Stimulated activated CD4-positive, alpha-beta T cell treated with anti-CD3 and anti-CD28 coated beads, Interleukin-12 subunit alpha, Interleukin-12 subunit beta, amount 100 ng/mL, for 48 hours (primary cell): ENCODE data around the gene MXD4.
A peak's percentile ranks its signal among the peaks of the same experiment; 100 is the strongest.

Experiments used
- DNase-seq, 3 donors: peaks; one replicate each; pipeline ENCODE4 v3.0.0-alpha.2; 2020; ENCODE audit warnings: low read depth in 2 of 3, low spot score in 1 of 3

MXD4 gene

DNA sequence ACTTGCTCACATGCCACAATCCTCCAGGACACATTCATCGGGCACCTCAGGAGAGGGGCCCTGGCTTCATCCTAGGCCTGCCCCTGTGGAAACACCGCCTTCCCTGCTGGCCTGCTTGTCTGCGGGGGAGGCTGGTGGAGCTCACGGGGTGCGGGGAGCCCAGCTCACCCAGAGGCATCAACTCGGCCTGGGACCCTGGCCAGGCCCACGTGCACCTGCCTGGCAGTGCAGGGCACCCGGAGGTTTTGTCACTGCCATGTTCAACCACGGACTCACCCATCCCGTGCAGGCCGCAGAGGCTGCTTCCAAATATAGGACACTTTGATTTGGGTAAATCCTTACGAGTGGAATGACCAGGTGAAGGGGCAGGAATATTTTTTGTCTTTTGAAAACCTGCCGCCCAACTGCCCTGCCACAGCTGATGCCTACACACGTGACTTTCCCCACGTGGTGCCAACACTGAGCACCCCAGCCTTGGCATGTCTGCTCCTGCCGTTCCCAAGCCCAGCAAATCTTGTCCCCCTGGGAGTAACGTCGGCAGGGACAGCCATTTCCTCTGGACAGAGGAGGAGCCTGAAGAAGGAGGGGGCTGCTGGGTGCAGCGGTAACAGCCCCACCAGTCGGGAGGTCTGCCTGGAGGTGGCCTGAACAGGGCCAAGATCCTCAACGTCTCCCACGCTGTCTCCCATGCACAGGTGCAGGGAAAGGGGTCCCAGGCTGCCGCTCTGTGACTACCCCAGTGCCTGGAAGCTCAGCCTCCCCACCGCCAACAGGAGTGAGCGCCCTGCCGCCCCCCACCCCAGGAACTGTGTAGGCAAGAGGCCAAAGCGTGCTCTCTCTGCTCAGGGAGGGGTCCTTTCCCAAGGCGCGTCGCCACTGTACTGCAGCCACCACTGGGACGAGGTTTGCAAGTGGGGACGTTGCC lies 8.5 kb downstream of the MXD4 start:
- no peak for DNase-seq

DNA sequence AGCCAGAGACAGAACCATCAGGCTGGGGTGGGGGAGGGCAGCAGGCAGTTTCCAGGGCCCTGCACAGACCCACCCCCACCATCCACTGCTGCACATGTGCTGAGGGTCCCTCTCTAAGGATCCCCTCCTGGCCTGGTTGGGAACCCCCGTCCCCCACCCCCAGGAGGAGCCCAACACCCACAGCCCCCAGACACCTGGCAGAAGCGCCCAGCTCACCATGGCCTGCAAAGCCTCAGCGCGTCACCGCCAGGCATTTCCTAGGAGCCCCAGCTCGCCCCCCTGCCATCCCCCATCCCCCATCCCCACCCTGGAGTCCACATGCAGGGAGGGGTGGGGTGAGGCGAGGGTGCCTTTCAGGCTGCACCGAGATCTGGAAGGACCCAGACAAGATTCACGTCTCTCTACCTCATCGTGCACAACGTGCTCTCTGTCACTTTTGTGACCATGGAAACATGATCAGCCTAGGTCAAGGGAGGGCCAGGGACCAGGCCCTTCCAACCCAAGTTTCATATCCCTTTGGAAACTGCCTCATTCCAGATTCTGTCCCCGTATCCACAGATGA lies 9.3 kb downstream of the MXD4 start:
- DNase-seq: no peak

DNA sequence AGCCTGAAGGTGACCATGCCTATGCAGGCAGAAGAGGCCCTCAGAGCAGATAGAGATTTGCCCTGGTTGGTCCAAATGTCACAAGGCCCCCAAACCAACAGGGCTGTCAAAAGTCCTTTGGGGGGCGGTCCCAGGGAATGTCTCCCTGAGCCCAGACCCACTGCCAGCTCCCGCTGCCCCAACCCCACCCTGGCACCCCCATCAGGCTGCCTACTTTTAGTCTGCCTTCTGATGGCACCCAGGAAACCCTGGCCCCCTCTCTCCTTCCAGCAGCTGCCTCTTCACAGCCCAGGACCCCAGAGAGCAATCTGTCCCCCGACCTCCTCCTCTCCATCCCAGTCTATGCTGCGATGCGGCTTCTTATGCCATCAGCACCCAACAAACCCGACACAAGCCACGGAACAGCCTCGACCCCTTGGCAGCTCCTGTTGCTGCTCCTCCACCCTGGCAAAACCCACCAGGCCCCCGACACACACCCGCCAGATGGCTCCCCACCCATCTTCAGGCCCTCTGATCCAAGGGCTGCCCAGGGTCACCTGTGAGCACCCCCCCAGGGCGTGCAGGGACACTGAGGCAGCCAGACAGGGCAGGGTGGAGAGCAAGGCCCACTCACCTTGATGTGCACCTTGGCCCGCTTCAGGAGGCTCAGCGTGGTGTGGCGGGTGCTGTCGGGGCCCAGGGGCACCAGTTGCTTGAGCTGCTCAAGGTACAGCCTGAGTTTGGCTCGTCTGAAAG lies 9.9 kb downstream of the MXD4 start:
- no peak for DNase-seq

DNA sequence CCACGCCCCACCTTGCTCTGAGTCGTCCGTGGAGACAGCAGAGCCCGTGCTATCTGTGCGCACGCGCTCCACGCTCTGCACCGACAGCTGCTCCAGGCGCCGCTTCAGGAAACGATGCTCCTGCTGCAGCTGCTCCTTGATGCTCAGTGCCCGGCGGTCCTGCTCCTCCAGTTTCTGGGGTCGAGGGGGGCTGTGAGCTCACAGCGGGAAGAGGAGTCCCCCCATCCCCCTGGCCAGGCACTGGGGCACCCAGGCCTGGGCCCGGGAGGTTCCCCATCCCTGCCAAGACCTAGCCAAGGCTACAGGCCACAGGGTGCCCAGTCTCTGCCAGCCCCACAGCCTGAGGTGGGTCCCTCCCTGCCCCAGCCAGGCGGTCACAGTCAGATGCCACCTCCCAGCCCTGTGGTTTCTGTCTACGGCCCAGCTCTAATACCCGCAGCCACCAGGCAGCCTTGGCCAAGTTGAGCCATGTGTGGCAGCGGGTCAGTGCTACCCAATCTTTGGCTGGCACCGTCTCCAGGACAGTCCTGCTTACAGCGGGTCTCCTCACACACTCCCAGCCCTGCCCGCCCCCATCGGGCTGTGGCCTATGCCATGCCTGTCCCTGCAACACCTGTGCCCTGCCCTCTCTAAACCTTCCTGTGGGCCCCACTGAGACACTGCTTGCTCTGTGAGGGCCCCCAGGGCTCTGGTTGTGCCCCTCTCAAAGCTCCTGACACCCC lies 10.7 kb downstream of the MXD4 start:
- no peak for DNase-seq

DNA sequence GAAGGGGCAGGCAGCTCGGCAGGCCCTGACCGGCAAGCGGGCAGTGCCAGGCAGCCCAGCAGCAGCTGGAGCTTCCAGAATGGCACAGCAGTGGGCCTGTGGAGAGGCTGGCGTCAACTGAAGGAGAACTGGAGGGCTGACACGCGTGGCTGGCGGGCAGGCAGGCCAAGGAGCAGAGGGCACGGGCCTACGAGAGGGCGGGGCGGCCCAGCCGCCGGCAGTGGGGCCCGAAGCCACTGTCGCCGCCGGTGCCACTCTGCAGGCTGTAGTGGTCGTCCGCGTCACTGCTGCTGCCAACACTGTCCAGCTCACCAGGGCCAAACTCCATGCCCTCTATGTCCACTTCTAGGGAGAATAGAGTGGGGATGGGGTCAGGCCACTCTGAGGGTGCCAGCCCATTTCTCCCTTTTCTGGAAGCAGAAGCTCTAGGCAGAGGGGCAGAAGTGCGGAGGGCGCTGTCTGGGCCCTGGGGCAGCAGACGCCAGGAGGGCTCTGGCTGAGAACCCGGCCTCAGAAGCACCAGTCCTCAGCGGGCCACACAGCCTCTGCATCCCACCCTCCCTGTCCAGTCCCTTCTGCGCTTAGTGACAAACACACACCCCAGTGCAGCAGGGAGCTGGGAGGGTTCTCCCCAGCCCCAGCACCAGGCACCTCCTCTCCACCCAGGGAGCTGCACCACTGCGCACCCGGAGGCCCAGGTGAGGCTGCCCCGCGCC lies 11.4 kb downstream of the MXD4 start:
- no peak for DNase-seq

DNA sequence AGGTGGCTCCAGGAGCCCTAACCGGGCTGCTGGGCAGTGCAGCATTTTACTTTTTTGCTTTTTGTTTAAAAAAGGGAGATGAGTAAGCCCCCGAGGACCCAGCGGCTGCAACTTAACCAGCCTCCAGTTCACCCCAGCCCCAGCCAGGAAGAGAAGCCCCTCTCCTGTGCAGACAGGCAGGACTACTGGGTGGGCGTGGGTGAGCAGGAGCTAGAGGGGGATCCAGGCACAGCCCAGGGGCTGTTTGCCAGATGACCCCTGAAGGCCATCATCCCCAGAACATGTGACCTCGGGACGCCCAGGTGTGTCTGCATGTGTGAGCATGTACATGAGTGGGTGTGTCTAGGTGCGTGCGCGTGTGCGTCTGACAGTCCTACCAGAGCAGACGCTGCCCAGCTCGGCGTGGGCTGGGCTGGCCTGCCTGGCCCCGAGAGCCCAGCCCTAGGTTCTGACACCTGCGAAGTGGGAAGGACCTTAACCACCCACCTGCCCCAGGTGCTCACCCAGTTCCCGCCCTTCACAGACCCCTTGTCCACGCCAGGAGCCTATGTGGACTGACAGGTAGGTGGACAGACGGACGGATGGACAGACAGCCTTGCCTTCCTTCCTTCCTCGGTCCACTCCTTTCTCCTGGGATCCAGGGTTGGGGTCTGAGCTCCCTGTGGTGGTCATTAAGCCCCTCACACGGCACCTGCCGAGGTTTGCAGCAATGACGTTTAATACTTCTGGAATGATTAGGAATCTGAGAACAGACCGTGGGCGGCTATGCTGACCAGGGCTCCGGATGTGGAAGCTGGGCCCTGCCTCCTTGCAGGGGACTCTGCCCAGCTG lies 12.2 kb downstream of the MXD4 start:
- DNase-seq: no peak

DNA sequence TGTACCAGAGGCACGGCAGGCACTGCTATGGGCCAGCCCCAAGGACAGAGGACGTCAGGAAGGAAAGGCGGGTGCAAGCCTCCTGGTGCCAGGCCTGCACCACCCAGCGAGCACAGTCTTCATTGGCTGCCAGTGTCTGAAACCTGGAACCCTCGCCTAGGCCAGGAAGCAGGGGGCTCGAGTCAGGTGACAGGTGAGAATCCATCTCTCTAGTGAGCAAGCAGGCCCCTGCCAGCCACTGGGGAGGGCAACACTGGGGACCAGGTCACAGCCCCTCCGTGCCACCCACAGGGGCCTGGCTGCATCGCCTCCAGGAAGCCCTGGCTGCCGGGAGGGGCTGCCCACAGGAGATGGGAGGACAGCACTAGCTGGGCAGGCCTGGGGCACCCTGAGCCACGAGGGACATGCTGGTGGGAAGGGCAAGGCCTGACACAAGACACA lies 13.1 kb downstream of the MXD4 start:
- no peak for DNase-seq

DNA sequence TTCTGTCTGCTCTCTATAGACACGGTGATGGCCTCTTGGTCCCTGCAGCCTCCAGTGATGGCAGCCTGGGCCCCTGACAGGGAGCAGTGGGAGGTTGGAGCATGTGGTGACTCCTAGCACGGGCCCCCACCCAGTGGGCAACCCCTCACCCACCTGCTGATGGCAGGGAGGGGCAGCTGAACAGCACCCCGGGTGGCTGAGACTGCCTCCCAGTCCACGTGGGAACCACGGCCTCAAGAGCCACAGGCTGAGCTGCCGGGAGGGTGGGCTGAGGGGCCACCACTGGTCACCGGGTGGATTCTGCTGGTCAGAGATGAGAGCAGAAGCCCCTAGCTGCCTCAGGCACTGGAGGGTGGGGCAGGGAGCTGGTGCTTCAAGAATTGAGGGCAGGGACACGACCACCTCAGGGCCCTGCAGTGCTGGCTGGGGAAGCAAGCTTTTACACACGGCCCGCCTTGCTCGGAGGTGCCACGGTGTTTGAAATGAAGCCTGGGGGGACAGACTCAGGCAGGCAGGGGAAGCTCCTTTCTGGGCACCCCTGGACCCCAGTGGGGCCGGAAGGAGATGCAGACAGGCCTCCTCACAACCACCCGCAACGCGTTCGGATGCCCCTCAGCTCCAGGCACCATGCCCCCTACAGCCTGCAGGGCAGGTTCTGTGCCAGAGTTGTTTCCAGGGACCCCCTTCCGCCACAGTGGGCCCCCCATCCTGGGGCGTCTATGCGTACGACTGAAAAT lies 13.7 kb downstream of the MXD4 start:
- no peak for DNase-seq

DNA sequence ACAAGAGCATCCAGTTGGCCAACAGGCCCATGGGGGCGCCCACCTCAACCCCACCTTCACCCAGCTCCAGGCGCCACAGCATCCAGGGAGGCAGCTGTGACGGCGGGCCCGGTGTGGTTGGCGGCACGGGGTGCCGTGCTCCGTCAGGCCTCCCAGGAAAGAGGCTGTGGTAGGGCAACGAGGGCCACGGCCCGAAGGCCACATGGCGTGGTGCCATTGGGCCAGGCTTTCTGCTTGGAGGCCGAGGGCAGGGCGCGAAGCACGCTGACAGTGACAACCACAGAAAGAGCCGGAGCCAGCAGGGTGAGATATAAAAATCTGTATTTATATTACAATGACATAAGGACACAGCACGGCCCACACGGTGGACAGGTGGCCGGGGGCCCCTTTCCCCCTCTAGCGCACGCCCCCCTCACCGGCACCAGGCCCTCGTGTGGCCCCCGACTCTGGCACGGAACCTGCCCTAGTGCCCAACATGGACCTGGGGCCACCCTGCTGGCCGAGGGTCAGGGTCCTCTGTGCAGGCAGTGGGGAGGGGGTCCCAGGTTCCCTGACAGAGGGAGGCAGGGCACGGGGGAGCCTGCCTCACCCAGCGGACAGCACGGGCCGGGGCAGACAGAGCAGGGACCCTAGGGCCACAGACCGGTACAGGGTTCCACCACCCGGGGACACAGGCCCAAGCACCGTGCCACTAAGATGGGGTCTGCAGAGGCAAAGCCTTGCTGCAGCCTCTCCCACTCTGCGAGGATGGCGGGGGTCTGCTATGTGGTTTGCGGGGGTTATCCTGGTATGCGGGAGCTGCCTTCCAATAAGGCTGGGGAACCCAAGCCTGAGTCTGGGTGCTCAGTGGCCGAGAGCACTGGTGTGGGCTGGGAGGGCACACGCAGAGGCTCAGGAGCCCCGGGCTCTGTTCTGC lies 14.5 kb downstream of the MXD4 start:
- no peak for DNase-seq

DNA sequence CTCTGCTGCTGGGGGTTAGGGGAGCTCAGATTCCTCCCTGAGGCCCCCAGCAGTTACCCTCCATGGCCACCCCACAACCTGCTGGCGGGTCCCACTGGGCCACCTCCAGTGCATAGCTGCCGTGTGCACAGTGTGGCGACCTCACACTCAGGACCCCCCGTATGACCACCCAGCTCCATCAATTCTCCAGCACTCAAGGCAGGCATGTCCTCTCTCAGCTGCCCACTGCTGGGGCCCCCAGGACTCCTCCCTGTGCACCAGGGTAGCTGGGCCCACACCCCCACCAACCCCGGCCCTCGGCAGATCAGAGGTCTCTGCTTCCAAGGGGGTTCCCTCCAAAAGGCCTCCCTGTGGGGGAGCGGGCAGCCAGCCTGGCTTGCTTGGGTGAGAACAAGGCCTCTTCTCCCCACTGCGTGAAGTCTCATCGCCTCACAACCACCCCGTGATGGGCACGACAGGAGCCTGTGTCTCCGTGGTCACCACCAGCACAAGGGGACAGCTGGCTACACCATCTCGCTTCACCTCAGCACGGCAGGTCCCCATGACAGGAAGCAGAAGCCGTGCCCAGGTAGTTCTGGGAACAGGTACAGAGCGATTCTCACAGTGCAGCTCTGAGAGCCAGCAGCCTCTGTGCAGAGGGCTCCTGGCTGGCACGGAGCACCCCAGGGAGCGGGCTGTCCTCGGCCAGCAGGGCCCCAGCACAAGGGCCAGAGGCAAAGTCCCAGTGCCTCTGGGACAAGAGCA lies 15.4 kb downstream of the MXD4 start:
- no peak for DNase-seq

DNA sequence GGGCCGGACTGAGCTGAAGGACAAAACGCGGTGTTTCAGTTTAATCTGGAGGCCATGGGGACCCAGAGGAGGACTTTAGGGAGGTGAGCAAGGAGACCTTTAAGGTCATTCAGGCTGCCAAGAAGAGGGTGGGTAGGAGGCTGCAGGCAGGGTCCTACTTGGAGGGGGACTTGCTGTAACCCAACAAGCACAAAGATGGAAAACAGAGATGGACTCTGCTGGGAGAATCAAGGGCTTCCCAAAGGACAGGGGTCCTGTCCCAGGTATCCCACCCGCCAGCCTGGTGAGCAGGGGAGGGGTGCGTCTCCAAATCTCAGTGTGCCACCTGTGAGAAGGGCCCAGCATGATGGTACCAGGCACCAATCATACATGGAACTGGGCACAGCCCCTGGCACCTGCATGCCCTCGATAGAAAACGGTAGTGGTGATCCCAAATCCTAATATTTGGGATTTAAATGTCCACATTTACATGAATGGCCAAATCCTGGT lies 16.1 kb downstream of the MXD4 start:
- DNase-seq: no peak

DNA sequence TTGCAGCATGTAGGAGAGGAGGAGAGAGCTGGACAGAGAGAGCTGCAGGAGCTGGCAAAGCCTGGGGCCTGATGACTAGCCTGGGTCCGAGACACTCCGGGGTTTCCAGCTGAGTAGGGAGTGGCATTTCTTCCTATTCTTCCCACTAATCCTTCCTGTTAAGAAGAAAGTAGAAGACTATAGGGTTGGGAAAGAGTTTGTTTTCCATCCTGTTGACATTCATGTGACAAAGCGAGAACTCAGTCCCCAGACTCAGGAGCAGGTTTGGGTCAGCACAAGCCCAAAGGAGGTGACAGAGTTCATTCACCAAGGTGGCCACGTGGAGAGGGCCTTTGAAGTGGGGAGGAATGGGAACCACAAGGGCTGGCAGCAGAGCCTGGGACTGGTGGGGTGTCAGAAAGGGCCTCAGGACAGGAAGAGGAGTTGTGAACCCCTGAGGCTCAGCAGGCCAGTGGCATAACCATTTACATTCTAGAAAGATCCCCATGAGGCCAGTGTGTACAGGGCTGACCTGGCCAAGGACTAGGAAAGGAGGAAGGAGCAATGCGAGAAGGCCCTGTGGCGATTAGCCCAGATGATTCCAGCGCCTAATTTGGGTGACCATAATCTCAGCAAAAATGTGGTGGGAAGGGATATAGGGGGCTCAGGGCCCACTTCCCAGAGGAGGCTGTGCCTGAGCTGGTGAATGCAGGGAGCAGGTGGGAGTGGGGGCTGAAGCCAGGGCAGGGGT lies 16.7 kb downstream of the MXD4 start:
- DNase-seq: no peak

DNA sequence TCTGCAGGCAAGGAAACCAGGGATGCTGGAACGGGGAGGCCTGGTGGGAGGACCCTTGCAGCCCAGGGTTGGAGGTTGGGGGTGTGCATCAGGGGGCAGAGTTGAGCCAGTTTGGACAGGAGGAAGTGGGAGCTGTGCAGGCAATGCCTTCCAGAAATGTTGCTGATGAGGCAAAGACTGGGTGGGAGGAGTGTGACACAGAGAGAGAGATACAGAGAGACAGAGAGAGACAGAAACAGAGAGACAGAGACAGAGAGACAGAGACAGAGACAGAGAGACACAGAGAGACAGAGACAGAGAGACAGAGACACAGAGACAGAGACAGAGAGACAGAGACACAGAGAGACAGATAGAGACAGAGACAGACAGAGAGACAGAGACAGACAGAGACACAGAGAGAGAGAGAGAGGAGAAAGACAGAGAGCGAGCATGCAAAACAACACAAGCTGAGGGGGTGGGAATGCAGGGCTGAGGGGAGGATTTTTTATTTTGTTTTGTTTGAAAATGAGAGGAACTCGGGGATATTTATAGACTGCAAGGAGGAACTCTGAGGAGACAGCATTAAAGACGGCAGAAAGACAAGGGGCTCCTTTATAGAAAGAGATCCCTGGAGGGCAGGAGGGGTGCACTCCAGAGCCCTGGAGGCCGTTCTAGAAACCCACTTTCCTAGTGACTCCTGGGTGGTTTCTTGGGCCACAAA lies 18.1 kb downstream of the MXD4 start:
- no peak for DNase-seq

DNA sequence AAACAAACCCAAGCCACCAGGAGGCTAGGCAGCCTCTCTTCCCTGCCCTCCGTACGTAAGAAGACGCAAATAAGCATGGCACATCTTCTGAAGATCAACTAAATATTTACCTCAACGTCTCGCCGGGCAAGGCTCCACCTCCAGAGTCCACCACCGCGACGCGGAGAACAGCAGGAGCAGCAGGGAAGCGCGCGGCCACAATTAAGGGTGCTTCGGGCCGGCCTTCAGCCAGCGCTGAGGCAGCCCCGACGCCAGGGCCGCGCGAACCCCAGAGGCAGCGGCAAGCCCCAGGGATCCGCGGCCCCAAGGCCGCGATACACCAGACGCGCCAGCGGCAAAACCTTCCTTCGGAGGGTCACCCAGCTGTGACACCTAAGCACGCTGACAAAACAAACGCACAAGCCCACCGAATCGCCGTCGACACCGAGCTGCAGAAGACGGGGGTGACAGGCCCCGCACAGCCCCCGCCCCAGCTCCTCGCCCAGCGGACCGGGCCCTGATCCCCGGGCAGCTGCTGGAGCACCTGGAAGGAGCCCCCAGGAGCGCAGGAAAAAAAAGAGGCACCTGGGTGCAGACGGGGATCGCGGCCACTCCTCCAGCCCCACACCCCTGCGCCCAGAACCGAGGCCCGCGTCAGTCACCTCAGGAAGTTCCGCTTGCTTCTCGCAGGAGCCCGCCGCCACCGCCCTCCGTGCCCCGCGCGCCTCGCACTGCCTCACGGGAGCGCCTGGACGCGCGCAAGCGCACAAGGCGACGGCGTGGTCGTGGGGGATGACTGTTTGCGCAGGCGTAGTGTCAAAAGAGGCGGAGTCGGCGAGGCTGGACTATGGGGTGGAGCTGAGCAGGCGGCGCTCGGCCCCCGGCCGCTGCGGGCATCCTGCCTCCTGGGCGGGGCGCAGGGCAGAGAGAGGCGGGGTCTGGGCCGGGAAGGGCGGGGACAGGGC lies 20.2 kb downstream of the MXD4 start, which contains the start of the genes HAUS3 and POLN:
HAUS3 (minus strand) TSS at position 712 of the 944 bp plus-strand sequence. CDS start 1,175 bp downstream, outside the sequence.
POLN (minus strand) TSS at position 712 of the 944 bp plus-strand sequence. CDS start 12,890 bp downstream, outside the sequence.
- DNase-seq: peak; percentile 98 to 99 (median 99)
